Measurements from ENCODE around the gene RAB44. TPM values are rescaled to one million over a fixed set of nuclear protein-coding genes. Genes with fewer than 3 reads are reported as not detected.

Gene RAB44
- total and polyA plus RNA-seq, 9 donors = 0.04 to 0.15 (median 0.12) TPM; not detected in 3

DNA sequence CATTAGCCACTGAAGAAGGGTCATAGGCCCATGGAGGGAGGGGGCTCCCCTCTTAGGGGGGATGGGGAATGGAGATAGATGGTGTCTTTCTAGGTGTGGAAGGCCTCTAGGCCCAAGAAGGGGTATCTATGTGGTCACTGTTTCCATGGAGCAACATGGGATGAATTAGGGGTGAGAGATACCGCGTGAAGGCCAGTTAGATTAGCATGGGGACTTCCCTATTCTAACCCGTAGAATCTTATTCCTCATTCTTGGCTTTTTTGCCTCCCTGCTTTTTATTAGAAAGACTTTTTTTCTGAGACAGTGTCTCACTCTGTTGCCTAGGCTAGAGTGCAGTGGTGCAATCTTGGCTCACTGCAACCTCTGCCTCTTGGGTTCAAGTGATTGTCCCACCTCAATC lies 3.2 kb downstream of the RAB44 start:
- no peaks in the 10 kb centered on the region for H3K36me3 ChIP-seq
- no peaks in the 10 kb centered on the region for H3K4me1 ChIP-seq (ENCODE audit: insufficient read depth)
- no peaks in the 10 kb centered on the region for H3K27me3 ChIP-seq
- intact Hi-C loops (cut with DNase I) = no loop called here
- 94 to 97% (median 94%) methylated on average over 3 of the region's 3 CpGs for WGBS, 3 donors
- H3K9me3 ChIP-seq = no peaks in the 10 kb centered on the region
- no peak overlapping the region for H3K4me3 ChIP-seq
- no peak overlapping the region for H3K27ac ChIP-seq
- DNase-seq = no peak
- TF ChIP-seq, protein P1, sequence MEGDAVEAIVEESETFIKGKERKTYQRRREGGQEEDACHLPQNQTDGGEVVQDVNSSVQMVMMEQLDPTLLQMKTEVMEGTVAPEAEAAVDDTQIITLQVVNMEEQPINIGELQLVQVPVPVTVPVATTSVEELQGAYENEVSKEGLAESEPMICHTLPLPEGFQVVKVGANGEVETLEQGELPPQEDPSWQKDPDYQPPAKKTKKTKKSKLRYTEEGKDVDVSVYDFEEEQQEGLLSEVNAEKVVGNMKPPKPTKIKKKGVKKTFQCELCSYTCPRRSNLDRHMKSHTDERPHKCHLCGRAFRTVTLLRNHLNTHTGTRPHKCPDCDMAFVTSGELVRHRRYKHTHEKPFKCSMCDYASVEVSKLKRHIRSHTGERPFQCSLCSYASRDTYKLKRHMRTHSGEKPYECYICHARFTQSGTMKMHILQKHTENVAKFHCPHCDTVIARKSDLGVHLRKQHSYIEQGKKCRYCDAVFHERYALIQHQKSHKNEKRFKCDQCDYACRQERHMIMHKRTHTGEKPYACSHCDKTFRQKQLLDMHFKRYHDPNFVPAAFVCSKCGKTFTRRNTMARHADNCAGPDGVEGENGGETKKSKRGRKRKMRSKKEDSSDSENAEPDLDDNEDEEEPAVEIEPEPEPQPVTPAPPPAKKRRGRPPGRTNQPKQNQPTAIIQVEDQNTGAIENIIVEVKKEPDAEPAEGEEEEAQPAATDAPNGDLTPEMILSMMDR (IDR thresholded peaks at IDR 0.05) = no peak
- TF ChIP-seq EP300 (IDR thresholded peaks at IDR 0.05) (no peak), POLR2A (IDR thresholded peaks at IDR 0.05) (no peak)

DNA sequence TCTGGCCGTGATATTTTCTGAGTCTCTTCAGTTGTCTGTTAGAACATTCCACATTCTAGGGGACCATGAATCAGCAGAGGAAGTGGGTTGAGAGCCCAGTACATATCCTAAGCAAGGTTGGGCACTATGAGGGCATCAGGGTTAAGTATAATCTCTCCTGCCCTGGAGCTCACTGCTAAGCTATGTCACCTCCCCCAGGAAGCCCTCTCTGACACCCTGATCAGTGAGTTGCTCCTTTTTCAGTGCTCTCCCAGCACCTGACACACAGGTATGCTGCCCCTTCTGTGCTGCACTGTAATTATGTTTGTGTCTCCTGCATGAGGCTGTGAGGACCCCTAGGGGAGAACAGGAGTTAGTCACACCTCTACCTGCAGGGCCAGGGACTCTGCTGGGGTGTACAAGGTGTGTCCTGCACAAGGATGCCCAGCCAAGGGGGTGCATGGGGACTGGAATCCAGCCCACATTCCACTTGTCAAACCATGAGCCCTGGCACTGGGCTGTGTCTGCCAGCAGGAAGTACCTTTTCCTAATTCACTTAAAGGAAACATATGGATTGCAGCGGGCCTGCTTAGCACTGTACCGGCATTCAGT lies 3.9 kb downstream of the RAB44 start:
- H3K9me3 ChIP-seq = no peaks in the 10 kb centered on the region
- 82 to 95% (median 94%) methylated on average over 3 of the region's 3 CpGs for WGBS, 3 donors
- DNase-seq = peak in 1 of 5 donors; percentile 10

DNA sequence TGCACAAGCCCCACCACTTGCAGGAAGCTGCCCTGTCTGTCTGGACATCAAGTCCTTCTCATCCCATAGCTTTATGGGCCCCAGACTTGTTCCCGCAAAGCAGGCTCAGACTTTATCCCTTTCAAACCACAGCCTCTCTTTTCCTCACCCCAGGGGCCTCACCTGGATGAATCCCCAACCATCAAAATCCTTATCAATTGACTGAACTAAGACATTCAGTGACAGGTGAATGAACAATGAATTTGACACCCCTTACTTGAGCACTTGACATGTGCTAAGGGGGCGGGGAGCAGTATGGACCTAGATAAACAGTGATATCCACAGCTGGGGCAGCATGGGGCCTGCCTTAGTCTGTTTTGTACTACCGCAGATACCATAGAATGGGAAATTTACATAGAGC lies 5.0 kb downstream of the RAB44 start:
- intact Hi-C loops (cut with DNase I) = no loop called here
- DNase-seq = peak in 1 of 5 donors; percentile 6
- Histone ChIP-seq H3K36me3 (no peaks in the 10 kb centered on the region), H3K9me3 (no peaks in the 10 kb centered on the region), H3K4me3 (no peak overlapping the region), H3K27ac (no peak overlapping the region), H3K4me1 (ENCODE audit: insufficient read depth) (no peaks in the 10 kb centered on the region), H3K27me3 (no peaks in the 10 kb centered on the region)
- TF ChIP-seq, protein P1 (IDR thresholded peaks at IDR 0.05) = no peak
- no peak for TF ChIP-seq EP300 (IDR thresholded peaks at IDR 0.05)
- no peak for TF ChIP-seq POLR2A (IDR thresholded peaks at IDR 0.05)
- whole genome bisulfite sequencing, 3 donors = 94 to 96% (median 95%) methylated on average over 3 of the region's 3 CpGs

More for the DNA sequence above, 3.9 kb downstream of the RAB44 start:
- intact Hi-C loops (cut with DNase I) = no loop called here
- H3K36me3 ChIP-seq = no peaks in the 10 kb centered on the region
- H3K27me3 ChIP-seq = no peaks in the 10 kb centered on the region
- H3K27ac ChIP-seq = no peak overlapping the region
- no peaks in the 10 kb centered on the region for H3K4me1 ChIP-seq (ENCODE audit: insufficient read depth)
- no peak overlapping the region for H3K4me3 ChIP-seq
- TF ChIP-seq POLR2A (IDR thresholded peaks at IDR 0.05) = no peak
- TF ChIP-seq, protein P1 (IDR thresholded peaks at IDR 0.05) = no peak
- no peak for TF ChIP-seq EP300 (IDR thresholded peaks at IDR 0.05)

DNA sequence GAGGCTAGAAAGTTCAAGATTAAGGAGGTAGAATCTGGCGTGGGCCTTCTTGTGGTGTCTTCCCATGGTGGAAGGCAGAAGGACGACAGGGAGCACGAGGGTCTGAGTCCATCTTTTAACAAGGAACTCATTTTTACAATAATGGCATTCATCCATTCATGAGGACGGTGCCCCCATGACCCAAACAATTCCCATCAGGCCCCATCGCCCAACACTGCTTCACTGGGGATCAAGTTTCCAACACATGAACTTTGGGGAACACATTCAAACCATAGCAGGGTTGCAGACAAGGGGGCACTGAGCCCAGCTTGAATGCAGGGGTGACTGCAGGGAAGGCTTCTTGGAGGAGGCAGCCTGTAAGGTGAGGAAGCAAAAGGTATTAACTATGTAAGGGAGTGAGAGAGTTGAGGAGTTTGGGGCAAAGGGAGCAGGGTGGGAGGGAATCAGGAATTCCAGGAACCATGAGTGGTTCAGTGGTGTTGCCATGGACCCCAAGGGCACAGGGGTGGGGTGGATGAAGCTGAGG lies 5.5 kb downstream of the RAB44 start:
- Histone ChIP-seq H3K4me3 (no peak overlapping the region), H3K9me3 (no peaks in the 10 kb centered on the region), H3K27me3 (no peaks in the 10 kb centered on the region), H3K4me1 (ENCODE audit: insufficient read depth) (no peaks in the 10 kb centered on the region), H3K27ac (no peak overlapping the region), H3K36me3 (no peaks in the 10 kb centered on the region)
- intact Hi-C loops (cut with DNase I) = no loop called here
- peak in 1 of 5 donors; percentile 1 for DNase-seq
- TF ChIP-seq EP300 (IDR thresholded peaks at IDR 0.05) (no peak), POLR2A (IDR thresholded peaks at IDR 0.05) (no peak)
- TF ChIP-seq, protein P1 (IDR thresholded peaks at IDR 0.05) = no peak
- WGBS, 3 donors = 83 to 94% (median 93%) methylated on average over 5 of the region's 5 CpGs
